Rectal smooth muscle tissue (tissue), 1 donor: ENCODE results near the gene DLST.

Source experiments
- H3K27ac ChIP-seq: one replicate; pipeline ENCODE4 v1.7.0; 2013; ENCODE audit warnings: low read depth, low read length, inconsistent platforms
- H3K27me3 ChIP-seq: one replicate; pipeline ENCODE4 v1.7.0; 2013; ENCODE audit warnings: low read length; ENCODE audit not compliant: control insufficient read depth, insufficient read depth
- H3K36me3 ChIP-seq: one replicate; pipeline ENCODE4 v1.7.0; 2013; ENCODE audit warnings: low read length; ENCODE audit not compliant: control insufficient read depth, insufficient read depth
- H3K4me1 ChIP-seq: one replicate; pipeline ENCODE4 v1.7.0; 2013; ENCODE audit warnings: low read length; ENCODE audit not compliant: control insufficient read depth, insufficient read depth
- H3K4me3 ChIP-seq: one replicate; pipeline ENCODE4 v1.7.0; 2013; ENCODE audit warnings: low read length
- H3K9ac ChIP-seq: one replicate; pipeline ENCODE4 v1.7.0; 2013; ENCODE audit warnings: low read length

The DLST gene

DNA sequence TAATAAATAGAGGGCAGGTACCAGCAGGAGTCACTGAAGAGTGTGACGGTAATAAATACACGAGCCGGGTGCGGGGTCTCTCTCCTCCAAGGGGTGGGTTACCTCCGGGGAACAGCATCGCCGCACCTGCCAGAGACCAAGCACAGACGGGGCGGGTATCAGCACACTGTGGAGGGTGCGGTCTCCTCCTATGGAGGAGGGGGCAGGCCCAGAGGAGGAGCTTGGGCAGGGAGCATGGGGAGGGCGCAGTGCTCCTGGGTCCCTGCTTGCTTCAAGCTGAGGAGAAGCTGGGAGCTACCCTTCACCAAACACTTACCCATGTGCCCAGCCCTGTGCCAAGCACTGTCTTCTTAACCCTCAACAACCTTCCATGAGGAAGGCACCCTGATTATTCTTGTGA lies 60.9 kb downstream of the DLST start:
- Histone ChIP-seq H3K4me3 (no peak overlapping the region), H3K36me3 (no peaks in the 10 kb centered on the region), H3K9ac (no peak overlapping the region), H3K27ac (peak overlapping the region; percentile 29), H3K27me3 (no peaks in the 10 kb centered on the region), H3K4me1 (peaks cover 4% of the 10 kb centered on the region)

DNA sequence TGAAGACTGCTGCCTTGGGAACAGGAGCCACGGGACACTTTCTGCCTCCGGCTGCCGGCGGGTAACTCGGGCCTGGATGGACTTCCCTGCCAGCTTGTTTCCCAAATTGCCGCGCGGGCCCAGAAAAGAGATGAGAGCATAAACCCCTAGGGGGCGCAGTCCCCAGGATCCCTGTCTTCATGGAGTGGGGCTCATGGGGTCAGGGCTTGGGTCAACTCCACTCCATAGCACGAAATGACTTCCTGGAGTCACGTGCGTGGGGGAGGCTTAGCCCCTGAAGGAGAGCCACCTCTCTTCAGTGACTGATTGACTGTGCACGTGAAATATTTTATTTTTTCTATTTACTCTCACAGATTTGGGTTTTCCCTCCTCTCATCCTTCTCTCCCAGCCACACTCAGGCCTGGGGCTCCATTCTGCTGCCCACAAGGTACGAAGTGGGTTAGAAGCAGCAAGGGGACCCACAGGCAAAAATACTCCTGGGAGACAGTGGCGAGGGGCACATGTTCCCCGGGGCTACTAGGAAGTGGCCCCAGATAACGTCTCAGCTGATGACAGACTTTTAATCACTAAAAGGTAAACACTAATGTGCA lies 63.6 kb downstream of the DLST start:
- no peak overlapping the region for H3K4me3 ChIP-seq
- H3K4me1 ChIP-seq, result no peaks in the 10 kb centered on the region
- H3K36me3 ChIP-seq, result no peaks in the 10 kb centered on the region
- no peaks in the 10 kb centered on the region for H3K27me3 ChIP-seq
- H3K9ac ChIP-seq, result no peak overlapping the region
- H3K27ac ChIP-seq, result no peak overlapping the region

DNA sequence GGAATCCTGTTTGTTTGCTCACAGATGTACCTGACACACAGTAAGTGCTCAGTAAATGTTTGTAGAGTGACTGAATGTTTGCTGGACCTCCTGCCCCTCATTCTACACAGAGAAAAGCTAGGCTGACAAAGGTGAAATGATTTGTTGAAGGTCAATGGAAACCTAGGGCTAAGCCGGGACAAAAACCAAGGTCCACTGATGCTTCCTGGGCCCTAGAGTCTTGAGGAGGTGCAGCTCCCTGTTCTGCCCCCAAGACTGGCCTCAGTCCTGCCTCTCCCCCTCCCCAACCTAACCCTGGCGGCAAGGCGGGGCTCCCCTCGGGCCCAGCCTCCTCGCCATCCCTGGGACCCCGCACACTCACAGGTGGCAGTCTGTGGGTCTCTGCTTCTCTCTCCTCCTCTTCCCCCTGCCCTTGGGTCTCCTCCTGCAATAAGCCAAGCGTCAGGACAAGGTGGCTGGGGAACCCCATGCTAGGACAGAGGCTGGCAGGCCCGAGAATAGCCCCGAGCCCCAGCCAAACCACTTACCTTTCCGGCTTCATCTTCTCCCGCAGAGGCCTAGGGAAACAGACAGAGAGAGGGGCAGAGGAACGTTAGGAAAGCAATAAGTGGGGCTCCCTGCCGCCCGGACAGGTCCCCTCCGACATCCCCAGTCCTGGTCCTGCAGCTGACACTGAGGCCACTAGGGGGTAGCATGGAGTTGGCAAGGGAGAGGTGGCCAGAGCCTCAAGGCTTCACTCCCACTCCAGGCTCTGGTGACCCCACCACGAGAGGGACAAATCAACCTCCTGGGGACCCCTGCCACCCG lies 64.3 kb downstream of the DLST start:
- no peak overlapping the region for H3K9ac ChIP-seq
- H3K4me3 ChIP-seq, result no peak overlapping the region
- H3K36me3 ChIP-seq, result no peaks in the 10 kb centered on the region
- no peak overlapping the region for H3K27ac ChIP-seq
- H3K4me1 ChIP-seq, result no peaks in the 10 kb centered on the region
- H3K27me3 ChIP-seq, result no peaks in the 10 kb centered on the region

DNA sequence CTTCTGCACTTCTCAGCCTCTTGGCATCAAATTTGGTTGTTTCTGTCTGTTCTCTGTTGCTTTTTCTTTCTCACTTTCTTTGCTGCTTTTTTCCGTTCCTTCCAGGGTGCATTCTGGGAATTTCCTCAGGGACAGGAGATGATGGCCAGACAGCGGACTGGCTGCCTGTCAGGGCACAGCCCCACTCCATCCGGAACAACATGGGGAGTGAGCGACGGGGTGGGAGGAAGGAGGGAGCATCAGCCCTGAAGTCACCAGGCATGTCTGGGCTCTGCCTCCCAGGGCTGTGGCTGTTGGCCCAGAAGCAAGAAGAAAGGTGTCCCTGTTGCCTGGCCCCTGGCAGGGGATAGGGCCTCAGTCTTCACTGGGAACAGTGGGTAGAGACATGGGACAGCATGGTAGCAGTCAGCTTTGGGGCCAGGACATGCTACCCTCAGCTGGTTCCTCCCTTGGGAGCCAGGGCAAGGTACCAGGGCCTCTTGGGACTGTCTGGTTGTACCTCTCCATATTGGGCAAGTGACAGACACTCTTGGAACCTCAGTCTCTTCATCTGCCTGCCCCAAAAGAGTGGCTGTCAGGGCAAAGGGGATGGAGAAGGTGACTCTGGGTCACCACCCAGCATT lies 65.1 kb downstream of the DLST start:
- Histone ChIP-seq H3K36me3 (no peaks in the 10 kb centered on the region), H3K27me3 (no peaks in the 10 kb centered on the region), H3K27ac (no peak overlapping the region), H3K4me3 (no peak overlapping the region), H3K9ac (no peak overlapping the region), H3K4me1 (no peaks in the 10 kb centered on the region)

DNA sequence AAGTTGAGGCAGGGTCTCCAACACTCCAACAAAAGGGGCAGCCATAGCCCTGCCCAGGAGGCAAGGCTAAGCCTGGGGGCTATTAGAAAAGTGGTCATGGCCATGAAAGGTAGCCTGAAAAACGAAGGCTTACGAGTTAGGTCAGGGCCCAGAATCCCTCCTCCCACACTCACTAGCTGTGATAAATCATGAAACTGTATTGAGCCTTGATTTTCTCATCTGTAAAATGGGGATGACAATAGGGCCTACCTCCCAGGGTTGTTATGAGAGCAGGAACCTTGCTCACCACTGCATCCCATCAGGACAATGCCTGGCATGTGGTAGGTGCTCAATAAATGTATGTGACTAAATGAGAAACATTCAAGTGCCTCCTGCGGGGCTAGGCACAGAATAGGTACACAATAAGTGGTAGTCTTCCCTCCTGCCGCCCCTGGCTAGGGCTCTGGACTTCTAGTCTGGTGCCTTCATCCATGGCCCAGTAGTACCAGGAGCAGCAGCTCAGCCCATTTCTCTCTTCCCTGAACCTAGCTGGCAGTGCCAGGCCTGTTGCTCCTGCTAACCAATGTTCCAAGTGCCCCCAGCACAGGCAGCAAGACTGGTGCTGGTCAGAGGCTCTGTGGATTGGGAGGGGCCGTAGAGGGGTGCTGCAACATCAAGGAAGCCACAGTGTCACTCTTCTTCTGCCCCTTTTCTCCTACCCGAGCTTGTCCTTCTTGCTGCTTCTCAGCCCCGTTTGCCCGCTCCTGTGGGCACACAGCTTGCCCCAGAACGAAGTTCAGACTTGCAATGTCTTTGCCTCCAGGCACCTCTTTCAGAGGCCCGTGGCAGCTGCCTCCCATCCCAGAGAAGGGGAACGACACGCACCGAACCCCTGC lies 65.9 kb downstream of the DLST start:
- no peaks in the 10 kb centered on the region for H3K4me1 ChIP-seq
- no peaks in the 10 kb centered on the region for H3K27me3 ChIP-seq
- H3K4me3 ChIP-seq, result no peak overlapping the region
- H3K36me3 ChIP-seq, result no peaks in the 10 kb centered on the region
- H3K9ac ChIP-seq, result no peak overlapping the region
- H3K27ac ChIP-seq, result no peak overlapping the region

DNA sequence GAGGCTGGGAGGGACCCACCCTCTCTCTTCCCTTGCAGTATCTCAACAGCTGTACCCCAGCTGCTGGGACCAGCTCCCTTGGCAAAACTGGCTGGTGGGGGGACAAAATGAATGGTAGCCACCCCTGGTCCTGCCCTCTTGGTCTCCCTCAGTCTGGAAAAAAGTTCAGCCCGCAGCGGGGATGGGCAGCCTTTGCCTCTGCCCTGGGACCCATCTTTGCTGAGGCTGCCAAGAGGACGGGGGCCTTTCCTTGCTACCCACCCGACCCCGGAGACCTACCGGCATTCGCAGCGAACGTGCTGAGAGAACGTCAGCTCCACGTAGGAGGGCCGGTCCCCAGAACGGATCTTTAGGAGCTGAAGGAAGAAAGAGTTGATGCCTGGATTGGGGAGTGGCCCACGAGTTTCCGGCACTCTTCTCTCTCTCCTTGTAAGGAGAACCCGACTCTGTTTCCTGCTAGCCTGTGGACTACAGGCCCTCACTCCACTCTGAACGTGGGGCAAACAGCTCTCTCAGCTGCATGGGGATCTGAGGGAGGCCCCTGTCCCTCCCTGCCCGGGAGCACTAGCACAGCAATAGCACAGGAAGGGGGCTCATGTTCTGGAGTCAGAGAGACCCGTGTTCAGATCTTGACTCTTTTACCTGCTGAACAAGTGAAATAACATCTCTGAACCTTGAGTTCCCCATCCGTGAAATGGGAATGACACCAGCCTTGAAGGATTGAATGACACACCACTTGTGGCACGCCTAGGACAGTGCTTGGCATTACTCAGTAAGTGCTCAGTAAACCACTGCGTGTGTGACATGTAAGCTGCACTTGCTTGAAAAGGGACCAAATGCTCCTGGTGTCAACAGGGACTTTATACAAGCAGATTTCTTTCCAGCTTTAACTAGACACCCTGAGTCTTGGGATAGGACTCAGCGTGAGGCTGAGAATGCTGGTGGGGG lies 66.8 kb downstream of the DLST start:
- no peaks in the 10 kb centered on the region for H3K36me3 ChIP-seq
- no peak overlapping the region for H3K27ac ChIP-seq
- no peak overlapping the region for H3K9ac ChIP-seq
- H3K27me3 ChIP-seq, result no peaks in the 10 kb centered on the region
- H3K4me3 ChIP-seq, result no peak overlapping the region
- H3K4me1 ChIP-seq, result no peaks in the 10 kb centered on the region

DNA sequence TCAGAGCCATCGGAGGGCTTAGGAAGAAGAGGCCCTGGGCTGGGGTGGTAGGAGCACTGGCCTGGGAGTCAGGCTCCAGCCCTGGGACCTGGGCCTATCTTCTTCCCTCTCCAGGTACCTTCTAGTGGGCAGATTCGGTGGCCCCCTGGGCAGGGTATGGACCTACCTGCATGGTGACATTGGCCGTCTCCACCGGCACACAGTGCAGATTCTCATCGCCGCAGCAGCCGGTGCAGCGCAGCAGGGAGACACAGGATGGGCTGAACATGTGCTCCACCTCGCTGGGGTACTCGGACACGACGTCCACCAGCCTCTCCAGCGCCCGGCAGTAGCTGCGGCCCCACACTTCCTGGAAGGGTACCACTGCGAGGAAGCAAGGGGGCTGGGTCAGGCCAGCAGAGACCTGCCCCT lies 67.5 kb downstream of the DLST start:
- H3K4me1 ChIP-seq, result no peaks in the 10 kb centered on the region
- H3K9ac ChIP-seq, result no peak overlapping the region
- H3K4me3 ChIP-seq, result no peak overlapping the region
- no peaks in the 10 kb centered on the region for H3K36me3 ChIP-seq
- H3K27me3 ChIP-seq, result no peaks in the 10 kb centered on the region
- no peak overlapping the region for H3K27ac ChIP-seq

DNA sequence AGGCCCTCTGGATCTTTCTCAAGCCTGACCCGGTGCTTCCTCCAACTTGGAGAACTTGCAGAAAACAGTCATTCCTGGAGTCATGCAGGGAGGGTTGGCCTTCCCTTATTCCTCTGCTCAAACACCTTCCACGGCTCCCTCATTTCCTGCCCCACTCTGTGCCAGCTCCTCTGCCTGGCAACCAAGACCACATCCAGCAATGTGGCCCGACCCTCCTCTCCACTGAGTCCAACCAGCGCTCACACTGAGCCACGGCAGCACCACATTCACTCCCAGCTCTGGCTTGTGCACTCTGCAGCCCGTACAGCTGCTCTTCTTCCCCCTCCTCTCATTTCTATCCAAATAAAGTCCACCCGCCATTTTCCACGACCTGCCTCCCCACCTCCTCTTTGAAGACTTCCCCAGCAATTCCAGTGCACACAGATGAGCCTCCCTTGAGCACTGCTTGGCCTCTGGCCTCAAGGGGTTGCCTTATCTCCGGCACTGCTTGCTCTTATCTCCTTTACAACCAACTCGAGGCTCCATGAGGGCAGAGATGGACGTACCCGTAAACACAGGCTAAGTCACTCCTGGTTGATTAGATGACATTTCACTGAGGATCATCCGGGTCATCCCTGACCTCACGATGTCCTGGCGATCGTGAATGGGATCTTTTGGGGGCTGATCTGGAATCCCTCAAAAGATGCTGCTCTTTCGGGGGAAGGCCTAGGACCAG lies 68.3 kb downstream of the DLST start:
- Histone ChIP-seq H3K4me1 (peaks cover 2% of the 10 kb centered on the region), H3K4me3 (no peak overlapping the region)

DNA sequence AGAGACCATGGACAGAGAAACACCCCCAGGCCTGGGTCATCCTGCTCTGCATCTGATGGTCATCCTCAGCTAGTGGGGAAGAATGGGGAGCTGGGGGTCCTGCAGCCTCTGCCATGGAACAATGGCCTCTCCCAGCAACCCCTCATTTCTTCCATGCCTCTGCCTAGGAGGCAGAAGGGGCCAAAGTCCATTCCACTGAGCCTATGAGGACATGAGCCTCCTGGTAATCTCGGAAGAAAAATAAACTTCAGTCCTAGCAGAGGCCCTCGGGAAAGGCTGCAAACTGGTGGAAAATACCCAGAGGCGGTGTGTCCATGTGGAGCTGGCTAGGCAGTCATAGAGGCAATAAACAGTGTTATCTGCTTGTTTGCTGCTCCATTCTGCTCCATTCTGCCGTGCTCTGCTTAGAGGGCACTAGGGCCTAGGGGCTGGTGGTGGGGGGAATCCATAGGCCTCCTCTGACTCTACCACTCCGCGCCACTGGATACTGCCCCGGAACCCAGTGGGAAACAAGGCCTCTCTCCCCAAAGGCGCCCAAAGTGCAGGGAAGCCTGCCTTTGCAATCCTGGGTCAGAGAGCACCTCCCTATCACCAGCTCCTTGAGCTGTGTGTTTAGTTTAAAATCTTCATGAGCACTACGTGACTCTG lies 69.2 kb downstream of the DLST start:
- no peaks in the 10 kb centered on the region for H3K36me3 ChIP-seq
- H3K4me1 ChIP-seq, result peaks cover 3% of the 10 kb centered on the region
- no peak overlapping the region for H3K27ac ChIP-seq
- H3K27me3 ChIP-seq, result peaks cover 2% of the 10 kb centered on the region
- no peak overlapping the region for H3K9ac ChIP-seq
- no peak overlapping the region for H3K4me3 ChIP-seq

More for the DNA sequence above, 68.3 kb downstream of the DLST start:
- Histone ChIP-seq H3K9ac (no peak overlapping the region), H3K27me3 (no peaks in the 10 kb centered on the region), H3K36me3 (no peaks in the 10 kb centered on the region), H3K27ac (no peak overlapping the region)

DNA sequence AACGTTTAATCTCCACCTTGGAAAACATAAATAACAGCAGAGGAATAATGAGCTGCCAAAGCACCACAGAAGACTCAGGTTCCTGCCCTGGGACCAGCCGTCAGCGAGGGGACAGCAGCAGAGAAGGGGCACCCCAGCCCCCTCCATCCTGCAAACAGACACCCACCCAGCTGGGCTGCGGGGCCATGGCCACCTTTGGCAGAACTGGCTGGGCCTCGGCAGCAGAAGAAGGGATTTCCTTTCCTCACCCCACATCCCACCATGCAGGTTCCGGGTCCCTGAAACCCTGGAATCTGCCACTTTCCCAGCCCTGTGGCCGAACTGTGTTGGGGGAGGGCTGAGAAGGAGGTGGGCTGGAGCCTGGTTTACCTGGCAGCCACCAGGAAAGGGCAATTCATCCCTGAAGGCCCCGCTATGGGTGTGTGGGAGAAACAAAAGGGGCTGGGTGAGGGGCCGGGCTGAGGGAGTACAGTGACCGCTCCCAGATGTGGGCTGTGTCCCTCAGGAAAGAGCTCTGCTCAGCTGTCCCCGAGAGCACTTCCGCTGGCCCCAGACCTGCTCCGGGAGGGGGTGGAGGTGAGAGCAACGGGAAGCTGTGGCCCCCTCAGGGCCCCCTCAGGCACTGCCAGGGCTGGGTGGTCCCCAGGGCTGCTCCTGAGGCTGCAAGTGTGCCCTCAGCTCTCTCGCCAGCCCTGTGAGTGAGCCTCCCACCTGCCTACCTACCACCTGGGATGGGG lies 69.9 kb downstream of the DLST start:
- H3K9ac ChIP-seq, result no peak overlapping the region
- no peak overlapping the region for H3K27ac ChIP-seq
- H3K4me3 ChIP-seq, result no peak overlapping the region
- peaks cover 2% of the 10 kb centered on the region for H3K27me3 ChIP-seq
- H3K36me3 ChIP-seq, result no peaks in the 10 kb centered on the region
- peaks cover 3% of the 10 kb centered on the region for H3K4me1 ChIP-seq
